B cell (primary cell): Measurements from ENCODE around the gene OPN5. TPM values are rescaled to one million over a fixed set of nuclear protein-coding genes. Genes with fewer than 3 reads are reported as not detected.

ENCODE experiments used
- ATAC-seq: fragments of 200-7000 bp; cut with Tn5 transposase; one replicate; pipeline ENCODE4 v1.10.0; 2021; ENCODE audit warnings: low read depth, mild to moderate bottlenecking, moderate number of reproducible peaks, moderate library complexity
- CTCF ChIA-PET: fragments of 350-600 bp; sonication (Branson Sonifier 250); formaldehyde crosslinking; loops from one replicate; lab custom pipeline; 2021; ENCODE audit warnings: antibody characterized with exemption, inconsistent platforms; lab: Charles Lee
- POLR2A ChIA-PET: fragments of 350-600 bp; sonication (Branson Sonifier 250); formaldehyde crosslinking; loops from one replicate; lab custom pipeline; 2021; ENCODE audit warnings: antibody characterized with exemption; lab: Charles Lee
- DNase-seq: peaks from one replicate; pipeline ENCODE4 v3.0.0; 2013
- H2AFZ ChIP-seq: 2 replicates; pipeline ENCODE4 v1.6.1; 2012; ENCODE audit warnings: mild to moderate bottlenecking, low read depth, low read length; ENCODE audit not compliant: insufficient read depth, poor library complexity, severe bottlenecking
- H3K27ac ChIP-seq, 2 donors: 1 replicate in 1 of 2; 2 replicates in 1 of 2; pipeline ENCODE4 v1.5.1; 2012 to 2013; ENCODE audit warnings: low read length in 2 of 2, mild to moderate bottlenecking in 2 of 2, moderate library complexity in 1 of 2
- H3K27me3 ChIP-seq, 4 experiments: fragments of 200-600 bp in 1 of 4; sonication (generic) in 1 of 4; replicated peaks in 1 of 4; 1 replicate in 2 of 4; 2 replicates in 2 of 4; pipeline versions ENCODE4 v1.6.1 to v1.7.0; 2013 to 2016; ENCODE audit warnings: low read length in 3 of 4, mild to moderate bottlenecking in 2 of 4, mixed read lengths in 1 of 4, moderate library complexity in 1 of 4; ENCODE audit not compliant: insufficient read depth in 4 of 4, control insufficient read depth in 3 of 4; ENCODE audit errors: control extremely low read depth in 1 of 4
- H3K36me3 ChIP-seq, 2 experiments: replicated peaks in 1 of 2; 1 replicate in 1 of 2; 2 replicates in 1 of 2; pipeline versions ENCODE4 v1.6.1 to v1.7.1; 2013; ENCODE audit warnings: low read length in 1 of 2; ENCODE audit not compliant: insufficient read depth in 2 of 2, control insufficient read depth in 1 of 2; ENCODE audit errors: control extremely low read depth in 1 of 2, extremely low read depth in 1 of 2
- H3K4me1 ChIP-seq, 2 donors: fragments of 200-600 bp in 1 of 2; sonication (generic) in 1 of 2; 1 replicate in 1 of 2; 2 replicates in 1 of 2; pipeline versions ENCODE4 v1.5.1 to v1.6.1; 2013 to 2017; ENCODE audit warnings: low read length in 2 of 2; ENCODE audit not compliant: control insufficient read depth in 2 of 2, insufficient read depth in 2 of 2
- H3K4me2 ChIP-seq: replicated peaks from 2 replicates; pipeline ENCODE3; 2012; ENCODE audit warnings: mild to moderate bottlenecking, low read depth, low read length; ENCODE audit not compliant: poor library complexity, severe bottlenecking
- H3K4me3 ChIP-seq, 5 experiments: fragments of 200-600 bp in 1 of 5; sonication (generic) in 1 of 5; 1 replicate in 3 of 5; 2 replicates in 2 of 5; pipeline versions ENCODE4 v1.5.1 to v1.7.0; 2011 to 2016; ENCODE audit warnings: low read length in 4 of 5, mild to moderate bottlenecking in 4 of 5, low read depth in 2 of 5, control low read depth in 1 of 5, moderate library complexity in 1 of 5; ENCODE audit not compliant: insufficient read depth in 1 of 5; ENCODE audit errors: control extremely low read depth in 1 of 5, extremely low read depth in 1 of 5
- H3K79me2 ChIP-seq: fragments of 200-600 bp; sonication (generic); one replicate; pipeline ENCODE4 v1.6.0; 2016; ENCODE audit warnings: low read length; ENCODE audit not compliant: control insufficient read depth, insufficient read depth
- H3K9ac ChIP-seq: fragments of 200-600 bp; sonication (generic); 2 replicates; pipeline ENCODE4 v1.6.1; 2017; ENCODE audit warnings: mild to moderate bottlenecking, low read length, moderate library complexity
- H3K9me3 ChIP-seq, 3 donors: one replicate each; pipeline versions ENCODE4 v1.6.1 to v1.7.1; 2013; ENCODE audit warnings: low read length in 2 of 3; ENCODE audit not compliant: control insufficient read depth in 2 of 3, insufficient read depth in 1 of 3; ENCODE audit errors: control extremely low read depth in 1 of 3
- H4K20me1 ChIP-seq: 2 replicates; pipeline ENCODE4 v1.6.0; 2012; ENCODE audit warnings: mild to moderate bottlenecking, low read length; ENCODE audit not compliant: insufficient read depth, control insufficient read depth, poor library complexity, severe bottlenecking
- H3K27ac Mint-ChIP-seq: one replicate; pipeline ENCODE4 v1.8.0; 2021; ENCODE audit warnings: mixed read lengths
- H3K27me3 Mint-ChIP-seq: one replicate; pipeline ENCODE4 v1.8.0; 2021; ENCODE audit warnings: mixed read lengths
- H3K4me1 Mint-ChIP-seq: one replicate; pipeline ENCODE4 v1.8.0; 2021; ENCODE audit warnings: mixed read lengths
- H3K4me3 Mint-ChIP-seq: one replicate; pipeline ENCODE4 v1.8.0; 2021; ENCODE audit warnings: mixed read lengths
- H3K9me3 Mint-ChIP-seq: one replicate; pipeline ENCODE4 v1.8.0; 2022; ENCODE audit warnings: mixed read lengths; ENCODE audit not compliant: insufficient read depth
- CTCF ChIP-seq: fragments of 200-600 bp; IDR thresholded peaks from one replicate; pipeline ENCODE4 v1.8.0; 2022; ENCODE audit warnings: antibody characterized with exemption, mild to moderate bottlenecking
- EZH2 ChIP-seq: IDR thresholded peaks from 2 replicates; pipeline ENCODE4 v1.6.1; 2012; ENCODE audit warnings: borderline replicate concordance, low read depth, mild to moderate bottlenecking, moderate library complexity, low read length; ENCODE audit not compliant: insufficient read depth, poor library complexity, severe bottlenecking
- WGBS: methylation state at CpG from one replicate; pipeline ENCODE4 v1.1.5; 2013; ENCODE audit warnings: missing lambda C conversion rate; ENCODE audit not compliant: insufficient coverage; 5-methylcytosine and 5-hydroxymethylcytosine counted together
- intact Hi-C: fragments of 100-400 bp; cut with micrococcal nuclease; formaldehyde crosslinking; loops from one replicate; pipeline ENCODE4 v1.10.0; 2022
- polyA plus RNA-seq: library from polyadenylated mRNA; depleted of rRNA; stranded (reverse); fragments of >200 nt; gene quantifications from 2 replicates; pipeline ENCODE4 v1.2.3, GENCODE V29; 2012
- total RNA-seq, 2 donors: library from RNA; stranded (reverse); fragments of 120-200 nt in 1 of 2; gene quantifications; 1 replicate in 1 of 2; 2 replicates in 1 of 2; pipeline versions ENCODE4 v1.2.3 to v1.2.4, GENCODE V29; 2013 to 2022

The OPN5 gene
- total and polyA plus RNA-seq, 2 donors (not counting 1 experiment from before 2014, with no cell fraction given) = not detected

GRCh38 chr6:47852727-47853126 is 70.9 kb downstream of the OPN5 start:
- H3K4me3 ChIP-seq = no peak overlapping the region
- CTCF ChIA-PET = no interaction called here
- Mint-ChIP-seq H3K4me3 (no peak overlapping the region), H3K27ac (no peak overlapping the region), H3K4me1 (no peaks in the 10 kb centered on the region), H3K9me3 (no peaks in the 10 kb centered on the region), H3K27me3 (no peaks in the 10 kb centered on the region)
- H3K27me3 ChIP-seq = no peaks in the 10 kb centered on the region
- no peaks in the 10 kb centered on the region for H4K20me1 ChIP-seq
- no peak overlapping the region for H3K4me2 ChIP-seq
- TF ChIP-seq CTCF = no peak
- no peak for TF ChIP-seq EZH2
- POLR2A ChIA-PET = no interaction called here
- ATAC-seq (no peak), DNase-seq (peak; percentile 2)
- intact Hi-C loops = no loop called here
- H2AFZ ChIP-seq = no peak overlapping the region
- no peaks in the 10 kb centered on the region for H3K4me1 ChIP-seq
- no peaks in the 10 kb centered on the region for H3K9me3 ChIP-seq
- H3K27ac ChIP-seq = no peak overlapping the region
- no peak overlapping the region for H3K9ac ChIP-seq
- no peaks in the 10 kb centered on the region for H3K36me3 ChIP-seq
- 86% methylated on average over 6 of the region's 6 CpGs for WGBS
- no peaks in the 10 kb centered on the region for H3K79me2 ChIP-seq

GRCh38 chr6:47853766-47854165 is 71.9 kb downstream of the OPN5 start:
- no peak overlapping the region for H3K9ac ChIP-seq
- H3K4me1 Mint-ChIP-seq = no peaks in the 10 kb centered on the region
- TF ChIP-seq EZH2 = no peak
- TF ChIP-seq CTCF = no peak
- H3K9me3 Mint-ChIP-seq = no peaks in the 10 kb centered on the region
- H2AFZ ChIP-seq = no peak overlapping the region
- no peaks in the 10 kb centered on the region for H3K4me1 ChIP-seq
- H3K9me3 ChIP-seq = no peaks in the 10 kb centered on the region
- no peak overlapping the region for H3K4me3 ChIP-seq
- no peak overlapping the region for H3K27ac Mint-ChIP-seq
- no peak overlapping the region for H3K4me3 Mint-ChIP-seq
- no peaks in the 10 kb centered on the region for H3K79me2 ChIP-seq
- no peak for ATAC-seq
- DNase-seq = no peak
- POLR2A ChIA-PET = no interaction called here
- no peaks in the 10 kb centered on the region for H3K36me3 ChIP-seq
- H3K27me3 ChIP-seq = no peaks in the 10 kb centered on the region
- WGBS = 100% methylated on average over 1 of the region's 3 CpGs
- CTCF ChIA-PET = no interaction called here
- H4K20me1 ChIP-seq = no peaks in the 10 kb centered on the region
- intact Hi-C loops = no loop called here
- no peak overlapping the region for H3K27ac ChIP-seq
- peaks cover 3% of the 10 kb centered on the region for H3K27me3 Mint-ChIP-seq
- no peak overlapping the region for H3K4me2 ChIP-seq
